HTERT RPE-1 (cell line): ENCODE data around the gene NAALADL2.
"Not testable (repeated sequence)": the region's sequence is repeated elsewhere in the genome, so short reads cannot be mapped to it uniquely, and the experiment has no call there.

Experiments
- in situ Hi-C: fragments of 300-500 bp; cut with MboI; formaldehyde crosslinking; loops from 4 replicates; pipeline ENCODE4 v1.14.3; 2020; ENCODE audit warnings: low sequenced_read_pairs

Gene NAALADL2

GRCh38 chr3:175460849-175461399 lies 601.8 kb downstream of the NAALADL2 start:
- in situ Hi-C loops: not testable (repeated sequence)

- in situ Hi-C loops: no loop called here
These were observed 605.2 kb downstream of the NAALADL2 start for GRCh38 chr3:175464362-175464761.

DNA sequence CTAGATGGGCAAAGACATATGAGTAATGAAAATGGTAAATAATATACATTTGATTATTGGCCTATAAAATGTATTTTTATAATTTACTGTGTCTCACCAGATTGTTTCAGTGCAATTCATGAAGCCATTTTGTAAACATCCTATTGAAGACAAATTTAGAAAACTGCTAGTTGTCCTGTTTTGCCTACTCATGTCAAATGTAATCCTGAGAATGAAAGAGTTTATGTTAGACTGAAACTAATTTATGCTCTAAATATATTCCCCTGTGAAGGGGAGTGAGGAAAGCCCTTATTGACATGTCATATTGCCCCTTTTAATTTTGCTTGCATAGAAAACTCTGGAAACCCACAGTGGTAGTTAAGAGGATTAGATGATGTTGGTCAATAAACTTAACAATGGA lies 610.0 kb downstream of the NAALADL2 start:
- in situ Hi-C loops: no loop called here

DNA sequence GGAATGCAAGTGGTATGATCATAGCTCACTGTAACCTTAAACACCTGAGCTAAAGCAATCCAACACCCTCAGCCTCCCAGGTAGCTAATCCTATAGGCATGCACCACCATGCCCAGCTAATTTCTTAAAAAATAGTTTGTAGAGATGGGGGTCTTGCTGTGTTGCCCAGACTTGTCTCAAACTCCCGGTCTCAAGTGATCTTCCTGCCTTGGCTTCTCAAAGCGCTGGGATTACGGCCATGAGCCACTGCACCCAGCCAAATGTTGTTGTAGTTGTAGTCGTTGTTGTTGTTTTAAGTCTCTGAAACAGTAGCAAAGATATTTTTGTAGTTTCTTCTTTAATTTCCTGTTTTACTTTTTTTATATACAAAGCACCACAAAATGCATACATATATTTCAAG lies 616.6 kb downstream of the NAALADL2 start:
- in situ Hi-C loops: no loop called here

- in situ Hi-C loops: no loop called here
These were observed 617.4 kb downstream of the NAALADL2 start for GRCh38 chr3:175476489-175476888.

- in situ Hi-C loops: no loop called here
These were observed 618.6 kb downstream of the NAALADL2 start for GRCh38 chr3:175477651-175478224.

DNA sequence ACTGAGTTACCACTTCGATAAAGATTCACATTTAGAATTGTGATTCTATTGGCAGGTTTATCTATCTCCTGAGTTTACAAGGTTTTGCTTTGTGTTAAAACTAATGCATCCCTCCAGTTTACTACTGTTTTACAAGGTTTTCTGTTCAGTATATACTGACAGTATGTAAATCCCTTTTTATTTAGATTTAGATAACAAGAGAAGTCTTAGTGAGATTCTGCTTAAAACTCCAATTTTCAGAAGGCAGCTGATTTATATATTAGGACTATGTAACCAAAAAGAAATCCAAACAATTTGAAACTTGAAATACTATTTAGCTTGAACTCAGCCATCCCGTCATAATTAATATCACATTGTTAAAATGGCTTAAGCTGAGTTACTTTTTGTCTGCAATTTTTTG lies 619.2 kb downstream of the NAALADL2 start:
- in situ Hi-C loops: no loop called here

DNA sequence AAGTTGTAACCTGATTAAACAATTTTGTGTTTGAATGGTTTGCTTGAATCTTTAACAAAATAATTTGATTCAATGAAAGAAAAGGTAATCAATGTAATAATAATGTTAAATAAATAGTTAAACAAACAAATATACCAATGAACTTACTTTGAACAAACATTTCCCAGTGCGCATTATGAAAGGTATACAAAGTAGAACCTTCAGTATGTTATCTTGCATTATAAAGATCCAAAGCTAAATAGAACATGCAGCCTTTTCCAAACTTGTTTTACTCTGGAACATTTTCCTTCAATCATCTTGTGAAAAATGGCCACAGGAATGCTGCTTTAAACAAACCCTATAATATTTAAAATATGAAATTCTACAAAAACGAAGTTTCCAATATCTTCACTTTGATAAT lies 620.0 kb downstream of the NAALADL2 start:
- in situ Hi-C loops: no loop called here

DNA sequence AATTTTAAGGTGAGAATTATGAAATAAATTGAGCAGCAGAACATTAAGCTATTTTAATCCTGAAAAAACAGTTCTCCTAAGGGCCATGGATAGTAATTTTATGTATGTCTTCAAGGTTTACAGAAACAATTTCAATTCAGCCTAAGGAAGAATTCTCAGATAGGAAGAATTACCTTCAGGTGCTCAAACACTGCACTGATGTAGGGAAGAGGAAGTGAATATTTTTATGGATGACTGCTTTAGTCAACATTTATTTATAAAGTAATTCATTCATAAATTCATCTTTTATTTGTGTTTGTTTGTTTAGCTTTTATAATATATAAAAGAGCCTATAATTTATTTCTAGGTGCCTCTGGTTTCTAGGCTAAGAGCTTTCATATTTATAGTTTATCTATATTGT lies 620.7 kb downstream of the NAALADL2 start:
- in situ Hi-C loops: no loop called here

GRCh38 chr3:175484666-175485065 lies 625.5 kb downstream of the NAALADL2 start:
- in situ Hi-C loops: no loop called here

GRCh38 chr3:175485436-175485835 lies 626.3 kb downstream of the NAALADL2 start:
- in situ Hi-C loops: no loop called here

GRCh38 chr3:175486255-175486654 lies 627.1 kb downstream of the NAALADL2 start:
- in situ Hi-C loops: no loop called here

DNA sequence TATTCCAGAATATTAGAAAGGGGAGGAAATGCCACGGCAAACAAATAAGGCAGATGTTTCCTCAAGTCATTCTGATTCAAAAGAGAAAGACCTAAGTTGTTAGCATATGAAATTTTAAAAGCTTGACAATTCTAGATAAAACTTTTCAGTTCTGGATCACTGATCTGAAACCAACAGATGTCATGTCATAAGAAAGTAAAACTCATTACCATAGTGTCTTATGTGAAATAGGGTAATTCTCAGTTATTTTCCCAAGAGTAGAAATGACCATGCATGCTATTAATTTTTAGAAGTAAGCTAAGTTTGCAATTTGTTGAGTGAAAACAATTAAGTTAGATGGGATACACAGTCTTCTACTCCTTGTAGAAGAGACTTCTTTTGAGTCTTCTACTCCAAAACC lies 630.3 kb downstream of the NAALADL2 start:
- in situ Hi-C loops: no loop called here

DNA sequence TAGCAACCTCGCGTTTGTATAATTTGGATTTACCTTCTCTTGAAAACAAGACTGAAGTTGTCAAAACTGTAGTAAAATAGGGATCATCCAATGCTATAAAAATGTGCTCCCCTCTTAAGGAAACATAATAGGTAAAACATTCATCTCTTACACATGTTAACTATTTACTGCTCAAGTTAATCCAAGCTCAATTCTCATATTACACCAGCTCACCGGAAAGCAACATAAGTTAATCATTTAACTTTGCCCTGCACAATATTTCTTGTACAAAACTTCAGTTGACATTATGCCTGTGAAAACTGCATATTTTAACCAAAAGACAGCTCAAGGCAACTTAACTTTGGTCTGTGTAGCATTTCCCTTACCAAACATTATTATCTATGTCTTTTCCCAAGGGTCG lies 634.2 kb downstream of the NAALADL2 start:
- in situ Hi-C loops: no loop called here

GRCh38 chr3:175495331-175495730 lies 636.2 kb downstream of the NAALADL2 start:
- in situ Hi-C loops: no loop called here

GRCh38 chr3:175502155-175502554 lies 643.0 kb downstream of the NAALADL2 start:
- in situ Hi-C loops: no loop called here

- in situ Hi-C loops: no loop called here
These were observed 652.2 kb downstream of the NAALADL2 start for GRCh38 chr3:175511219-175511785.

- in situ Hi-C loops: no loop called here
These were observed 653.6 kb downstream of the NAALADL2 start for GRCh38 chr3:175512700-175513099.

DNA sequence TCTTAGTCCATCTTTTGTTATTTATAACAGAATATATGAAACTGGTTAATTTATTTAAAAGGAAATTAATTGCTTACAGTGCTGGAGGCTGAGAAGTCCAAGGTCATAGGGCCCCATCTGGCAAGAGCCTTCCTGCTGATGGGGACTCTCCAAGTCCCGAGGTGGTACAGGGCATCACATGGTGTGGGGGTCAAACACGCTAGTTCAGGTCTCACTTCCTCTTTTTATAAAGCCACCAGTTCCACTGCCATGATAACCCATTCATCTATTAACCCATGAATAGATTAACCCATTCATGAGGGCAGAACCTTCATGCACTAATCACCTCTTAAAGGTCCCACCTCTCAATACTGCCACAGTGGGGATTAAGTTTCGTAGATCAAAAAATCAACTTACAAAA lies 659.3 kb downstream of the NAALADL2 start:
- in situ Hi-C loops: no loop called here

GRCh38 chr3:175521406-175521805 lies 662.3 kb downstream of the NAALADL2 start:
- in situ Hi-C loops: no loop called here

GRCh38 chr3:175526191-175526590 lies 667.1 kb downstream of the NAALADL2 start:
- in situ Hi-C loops: no loop called here

GRCh38 chr3:175526609-175527280 lies 667.6 kb downstream of the NAALADL2 start:
- in situ Hi-C loops: no loop called here
